SK-N-SH (cell line): ENCODE measurements around the gene RAX. TPM values are rescaled to one million over a fixed set of nuclear protein-coding genes. Genes with fewer than 3 reads are reported as not detected.

Experiments used
- CTCF ChIA-PET: fragments of 300-600, 350-600 bp; formaldehyde crosslinking; extraction: SDS; loops from one replicate; lab custom pipeline; 2021; lab: Yijun Ruan, JAX
- POLR2A ChIA-PET: fragments of 350-600 bp; sonication (Branson Sonifier 250); formaldehyde crosslinking; extraction: SDS; loops from one replicate; lab custom pipeline; 2020; ENCODE audit warnings: antibody characterized with exemption, inconsistent platforms; lab: Yijun Ruan, JAX
- DNase-seq: peaks from one replicate; pipeline ENCODE4 v3.0.0; 2012
- H2AFZ ChIP-seq: fragments of 200-600 bp; sonication (generic); 2 replicates; pipeline ENCODE4 v1.8.1; 2016; ENCODE audit warnings: antibody characterized with exemption, mild to moderate bottlenecking, low read depth
- H3F3A ChIP-seq: fragments of 200-600 bp; sonication (generic); replicated peaks from 2 replicates; pipeline ENCODE3; 2016; ENCODE audit warnings: antibody characterized with exemption, mild to moderate bottlenecking; ENCODE audit not compliant: insufficient read depth
- H3K27ac ChIP-seq, 2 experiments: fragments of 200-500 bp in 1 of 2; fragments of 200-600 bp in 1 of 2; sonication (Bioruptor generic) in 1 of 2; sonication (generic), shearing (Covaris generic) in 1 of 2; 2 replicates each; pipeline versions ENCODE4 v1.5.1 to v1.6.1; 2014 to 2016; ENCODE audit warnings: low read depth in 2 of 2, inconsistent platforms in 1 of 2, low read length in 1 of 2, mild to moderate bottlenecking in 1 of 2, mixed read lengths in 1 of 2
- H3K27me3 ChIP-seq: fragments of 200-600 bp; sonication (generic), shearing (Covaris generic); 2 replicates; pipeline ENCODE4 v1.6.1; 2016; ENCODE audit warnings: mixed run types; ENCODE audit not compliant: insufficient read depth
- H3K36me3 ChIP-seq, 2 experiments: fragments of 200-500 bp in 1 of 2; fragments of 200-600 bp in 1 of 2; sonication (Bioruptor generic) in 1 of 2; sonication (generic) in 1 of 2; replicated peaks in 1 of 2; 2 replicates each; pipeline versions ENCODE3 to v1.5.1; 2014 to 2016; ENCODE audit warnings: low read length in 1 of 2, mild to moderate bottlenecking in 1 of 2; ENCODE audit not compliant: insufficient read depth in 2 of 2, control insufficient read depth in 1 of 2
- H3K4me1 ChIP-seq, 2 experiments: fragments of 200-500 bp in 1 of 2; fragments of 200-600 bp in 1 of 2; sonication (Bioruptor generic) in 1 of 2; sonication (generic), shearing (Covaris generic) in 1 of 2; 2 replicates each; pipeline versions ENCODE4 v1.5.1 to v1.6.1; 2014 to 2016; ENCODE audit warnings: low read depth in 1 of 2, low read length in 1 of 2, mixed run types in 1 of 2; ENCODE audit not compliant: insufficient read depth in 2 of 2, control insufficient read depth in 1 of 2
- H3K4me2 ChIP-seq: fragments of 200-600 bp; sonication (generic), shearing (Covaris generic); 2 replicates; pipeline ENCODE4 v1.6.1; 2017; ENCODE audit warnings: mixed run types
- H3K4me3 ChIP-seq, 2 experiments: fragments of 200-500 bp in 1 of 2; fragments of 200-600 bp in 1 of 2; sonication (Bioruptor generic) in 1 of 2; sonication (generic), shearing (Covaris generic) in 1 of 2; 2 replicates each; pipeline versions ENCODE4 v1.5.1 to v1.8.1; 2014 to 2016; ENCODE audit warnings: low read depth in 2 of 2, inconsistent platforms in 1 of 2, low read length in 1 of 2, mild to moderate bottlenecking in 1 of 2, mixed read lengths in 1 of 2, moderate library complexity in 1 of 2
- H3K79me2 ChIP-seq: fragments of 200-600 bp; sonication (generic); 2 replicates; pipeline ENCODE4 v1.8.1; 2017; ENCODE audit warnings: mild to moderate bottlenecking; ENCODE audit not compliant: insufficient read depth
- H3K9ac ChIP-seq: fragments of 200-600 bp; sonication (generic); 2 replicates; pipeline ENCODE4 v1.6.1; 2017; ENCODE audit warnings: mixed run types
- H3K9me2 ChIP-seq: fragments of 200-600 bp; sonication (generic); 2 replicates; pipeline ENCODE4 v1.6.1; 2017; ENCODE audit warnings: mixed run types
- H3K9me3 ChIP-seq: fragments of 200-600 bp; sonication (generic); 2 replicates; pipeline ENCODE4 v1.6.1; 2017; ENCODE audit warnings: mixed run types, mild to moderate bottlenecking, moderate library complexity
- H4K20me1 ChIP-seq: fragments of 200-600 bp; sonication (generic); 2 replicates; pipeline ENCODE4 v1.6.1; 2017; ENCODE audit warnings: mild to moderate bottlenecking, mixed run types; ENCODE audit not compliant: insufficient read depth
- CHD2 ChIP-seq: fragments of 150-350 bp; IDR thresholded peaks from 2 replicates; pipeline ENCODE4 v1.6.1; 2018; ENCODE audit warnings: low read length; ENCODE audit not compliant: partially characterized antibody
- EZH2phosphoT487 ChIP-seq: fragments of 200-600 bp; sonication (generic); IDR thresholded peaks from 2 replicates; pipeline ENCODE4 v1.6.1; 2017; ENCODE audit warnings: low read depth, mixed run types, mild to moderate bottlenecking, antibody characterized with exemption, moderate library complexity, borderline replicate concordance
- FOSL2 ChIP-seq: IDR thresholded peaks from 2 replicates; pipeline ENCODE4 v1.4.0; 2012; ENCODE audit warnings: low read depth, mild to moderate bottlenecking, moderate library complexity, borderline replicate concordance
- FOXJ3 ChIP-seq: sonication (generic); formaldehyde crosslinking; IDR thresholded peaks from 2 replicates; pipeline ENCODE4 v1.5.1; 2020; ENCODE audit warnings: mild to moderate bottlenecking, missing genetic modification reagents
- FOXM1 ChIP-seq: IDR thresholded peaks from 2 replicates; pipeline ENCODE4 v1.4.0; 2012; ENCODE audit warnings: low read depth, mild to moderate bottlenecking
- GABPA ChIP-seq: IDR thresholded peaks from 2 replicates; pipeline ENCODE4 v1.4.0; 2012; ENCODE audit warnings: low read depth, mild to moderate bottlenecking
- GATA2 ChIP-seq: sonication (generic); formaldehyde crosslinking; IDR thresholded peaks from 2 replicates; pipeline ENCODE4 v1.5.0; 2020; ENCODE audit warnings: mild to moderate bottlenecking, missing genetic modification reagents
- IRF3 ChIP-seq: fragments of 150-350 bp; IDR thresholded peaks from 2 replicates; pipeline ENCODE4 v1.6.1; 2016; ENCODE audit warnings: mild to moderate bottlenecking, low read depth, low read length
- MAX ChIP-seq: IDR thresholded peaks from 2 replicates; pipeline ENCODE4 v1.4.0; 2012; ENCODE audit warnings: low read depth
- MEF2A ChIP-seq: IDR thresholded peaks from 2 replicates; pipeline ENCODE4 v1.4.0; 2012; ENCODE audit warnings: low read depth, borderline replicate concordance
- MXI1 ChIP-seq: IDR thresholded peaks from 2 replicates; pipeline ENCODE4 v1.6.1; 2012; ENCODE audit warnings: mild to moderate bottlenecking, low read depth, low read length, improper control_type of control experiment
- NFIC ChIP-seq: IDR thresholded peaks from 2 replicates; pipeline ENCODE4 v1.4.0; 2012; ENCODE audit warnings: borderline replicate concordance
- NRF1 ChIP-seq: IDR thresholded peaks from 2 replicates; pipeline ENCODE4 v1.6.1; 2012; ENCODE audit warnings: low read depth, mild to moderate bottlenecking, low read length
- PBX3 ChIP-seq: IDR thresholded peaks from 2 replicates; pipeline ENCODE4; 2012
- POLR2AphosphoS5 ChIP-seq: IDR thresholded peaks from 2 replicates; pipeline ENCODE4 v1.6.1; 2012; ENCODE audit warnings: low read depth, low read length
- REST ChIP-seq: IDR thresholded peaks from 2 replicates; pipeline ENCODE4 v1.6.1; 2012; ENCODE audit warnings: mild to moderate bottlenecking, low read depth, low read length, moderate library complexity
- RFX5 ChIP-seq: IDR thresholded peaks from 2 replicates; pipeline ENCODE4 v1.6.1; 2012; ENCODE audit warnings: mild to moderate bottlenecking, improper control_type of control experiment, low read length
- SIN3A ChIP-seq: IDR thresholded peaks from 2 replicates; pipeline ENCODE4 v1.6.1; 2012; ENCODE audit warnings: low read depth, mild to moderate bottlenecking, low read length, moderate library complexity, borderline replicate concordance
- TAF1 ChIP-seq: IDR thresholded peaks from 2 replicates; pipeline ENCODE4 v1.6.1; 2012; ENCODE audit warnings: low read depth, mild to moderate bottlenecking, low read length, moderate library complexity, borderline replicate concordance
- USF1 ChIP-seq: IDR thresholded peaks from 2 replicates; pipeline ENCODE4 v1.4.0; 2012; ENCODE audit warnings: low read depth, borderline replicate concordance
- ZBTB33 ChIP-seq: IDR thresholded peaks from 2 replicates; pipeline ENCODE4 v1.4.0; 2012; ENCODE audit warnings: low read depth, borderline replicate concordance
- WGBS: methylation state at CpG from one replicate; pipeline ENCODE4 v1.1.6; 2017; ENCODE audit warnings: low lambda C conversion rate; 5-methylcytosine and 5-hydroxymethylcytosine counted together
- polyA plus RNA-seq, 3 experiments: library from polyadenylated mRNA; depleted of rRNA; stranded (reverse); fragments of >200 nt; gene quantifications; 2 replicates each; pipeline ENCODE4 v1.2.3, GENCODE V29; 2012

The RAX gene
- polyA plus RNA-seq, 1 of the 3 experiments (the other 2 are of a cell fraction), result not detected

GRCh38 chr18:59305295-59305694 lies 32.0 kb upstream of the RAX start (continued):
- TF ChIP-seq TAF1 (no peak), USF1 (no peak)

GRCh38 chr18:59303656-59304195 lies 30.5 kb upstream of the RAX start:
- CTCF ChIA-PET, result interaction anchor here (0.7 to 5.3 kb wide), 9 partner anchors 24 to 520 kb away, joined by 3 to 43 read pairs (median 3); no protein-coding TSS in a partner anchor

More at GRCh38 chr18:59303656-59304195, 30.5 kb upstream of the RAX start:
- Histone ChIP-seq H3K9me3 (no peaks in the 10 kb centered on the region), H3K4me1 (peaks cover 0 to 6% of the 10 kb centered on the region in 2 experiments; a peak in 1 of 4 replicates), H3F3A (no peaks in the 10 kb centered on the region), H3K79me2 (no peaks in the 10 kb centered on the region), H3K36me3 (no peaks in the 10 kb centered on the region), H3K4me2 (no peak overlapping the region), H4K20me1 (no peaks in the 10 kb centered on the region), H3K4me3 (no peak overlapping the region), H3K27me3 (peaks cover 30% of the 10 kb centered on the region; the same call in 1 of the 2 replicates), H3K9ac (no peak overlapping the region), H3K9me2 (no peaks in the 10 kb centered on the region), H3K27ac (no peak overlapping the region), H2AFZ (no peak overlapping the region)
- POLR2A ChIA-PET, result no interaction called here
- TF ChIP-seq MEF2A (no peak), EZH2phosphoT487 (no peak), PBX3 (no peak), TAF1 (no peak), ZBTB33 (no peak), GABPA (no peak), IRF3 (no peak), MAX (no peak), MXI1 (no peak), SIN3A (no peak), FOXM1 (no peak), GATA2 (CRISPR knock-in tag) (no peak), REST (no peak), CHD2 (no peak), NFIC (no peak), RFX5 (no peak), POLR2AphosphoS5 (no peak), FOXJ3 (CRISPR knock-in tag) (no peak), FOSL2 (no peak), NRF1 (no peak)
- 60% methylated on average over 9 of the region's 9 CpGs for WGBS
- DNase-seq, result no peak
